ENCODE results near the gene SFTA2.

DNA sequence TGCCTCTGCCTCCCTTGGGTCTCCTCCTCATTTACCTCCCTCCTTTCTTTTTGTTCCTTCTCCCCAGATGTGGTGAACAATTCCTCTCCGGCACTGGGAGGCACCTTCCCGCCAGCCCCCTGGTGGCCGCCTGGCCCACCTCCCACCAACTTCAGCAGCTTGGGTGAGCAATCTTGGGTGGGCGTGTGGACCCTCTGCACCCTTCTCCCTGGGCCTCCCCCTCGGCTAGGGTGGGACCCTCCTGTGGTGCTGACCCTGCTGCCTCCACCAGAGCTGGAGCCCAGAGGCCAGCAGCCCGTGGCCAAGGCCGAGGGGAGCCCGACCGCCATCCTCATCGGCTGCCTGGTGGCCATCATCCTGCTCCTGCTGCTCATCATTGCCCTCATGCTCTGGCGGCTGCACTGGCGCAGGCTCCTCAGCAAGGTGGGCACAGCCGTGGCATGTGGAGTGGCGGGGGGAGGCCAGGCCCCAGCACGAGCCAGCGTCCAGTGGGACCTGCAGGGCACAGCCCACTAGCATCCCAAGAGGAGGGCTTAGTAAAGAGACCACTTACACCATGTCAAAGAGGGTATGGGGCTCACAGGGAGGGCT lies 38.9 kb downstream of the SFTA2 start:
- TF ChIP-seq, protein P1, sequence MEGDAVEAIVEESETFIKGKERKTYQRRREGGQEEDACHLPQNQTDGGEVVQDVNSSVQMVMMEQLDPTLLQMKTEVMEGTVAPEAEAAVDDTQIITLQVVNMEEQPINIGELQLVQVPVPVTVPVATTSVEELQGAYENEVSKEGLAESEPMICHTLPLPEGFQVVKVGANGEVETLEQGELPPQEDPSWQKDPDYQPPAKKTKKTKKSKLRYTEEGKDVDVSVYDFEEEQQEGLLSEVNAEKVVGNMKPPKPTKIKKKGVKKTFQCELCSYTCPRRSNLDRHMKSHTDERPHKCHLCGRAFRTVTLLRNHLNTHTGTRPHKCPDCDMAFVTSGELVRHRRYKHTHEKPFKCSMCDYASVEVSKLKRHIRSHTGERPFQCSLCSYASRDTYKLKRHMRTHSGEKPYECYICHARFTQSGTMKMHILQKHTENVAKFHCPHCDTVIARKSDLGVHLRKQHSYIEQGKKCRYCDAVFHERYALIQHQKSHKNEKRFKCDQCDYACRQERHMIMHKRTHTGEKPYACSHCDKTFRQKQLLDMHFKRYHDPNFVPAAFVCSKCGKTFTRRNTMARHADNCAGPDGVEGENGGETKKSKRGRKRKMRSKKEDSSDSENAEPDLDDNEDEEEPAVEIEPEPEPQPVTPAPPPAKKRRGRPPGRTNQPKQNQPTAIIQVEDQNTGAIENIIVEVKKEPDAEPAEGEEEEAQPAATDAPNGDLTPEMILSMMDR (IDR thresholded peaks at IDR 0.05 in 8 of 11, conservative IDR thresholded peaks at IDR 0.05 in 3 of 11): no peak
- no peak for TF ChIP-seq POLR2A (IDR thresholded peaks at IDR 0.05)
- no peak for TF ChIP-seq POLR2AphosphoS5 (IDR thresholded peaks at IDR 0.05)

Data from spleen (tissue), 7 donors.